K562 (cell line): ENCODE data around the gene MRPL22. TPM values are rescaled to one million over a fixed set of nuclear protein-coding genes. Genes with fewer than 3 reads are reported as not detected.

Source experiments
- ATAC-seq: fragments of 200-7000 bp; cut with Tn5 transposase; 3 replicates; pipeline ENCODE4 v1.9.1; 2020; ENCODE audit warnings: moderate library complexity
- BruUV-seq: library from RNA; stranded (reverse); fragments of 400-500 nt; replicated peaks from 2 replicates; lab custom pipeline; 2021; lab: Mats Ljungman, UMichigan
- CTCF ChIA-PET: fragments of 300-600 bp; formaldehyde crosslinking; extraction: SDS; loops from one replicate; lab custom pipeline; 2021; ENCODE audit warnings: low intra/inter-chr PET ratio; lab: Yijun Ruan, JAX
- POLR2A ChIA-PET: fragments of 300-600, 350-650 bp; sonication (Branson Sonifier 250); formaldehyde crosslinking; extraction: SDS; loops from one replicate; lab custom pipeline; 2021; ENCODE audit warnings: antibody characterized with exemption, inconsistent platforms; lab: Yijun Ruan, JAX
- DNase-seq, 4 experiments: peaks; one replicate each; pipeline versions ENCODE4 v3.0.0 to v3.0.0-alpha.2; 2011 to 2018; ENCODE audit warnings: low spot score in 3 of 4, mixed read lengths in 3 of 4; ENCODE audit errors: extremely low read depth in 1 of 4
- FAIRE-seq: peaks from 2 replicates; lab custom pipeline; 2011; peaks lifted over from hg19 to GRCh38; lab: Jason Lieb, UNC
- H2AFZ ChIP-seq: 2 replicates; pipeline ENCODE4 v1.6.0; 2011; ENCODE audit warnings: low read depth, low read length, control low read depth, inconsistent platforms
- H3K27ac ChIP-seq: fragments of 200-600 bp; 3 replicates; pipeline ENCODE4 v1.8.0; 2011; ENCODE audit warnings: low read depth, mild to moderate bottlenecking, control low read depth, inconsistent platforms, low read length, moderate library complexity, mixed read lengths; ENCODE audit errors: extremely low read depth
- H3K27me3 ChIP-seq, 2 experiments: fragments of 300-600 bp in 1 of 2; 2 replicates in 1 of 2; 3 replicates in 1 of 2; pipeline versions ENCODE4 v1.6.0 to v1.8.0; 2011; ENCODE audit warnings: inconsistent platforms in 2 of 2, low read length in 2 of 2, mild to moderate bottlenecking in 1 of 2, mixed read lengths in 1 of 2, moderate library complexity in 1 of 2; ENCODE audit not compliant: control insufficient read depth in 2 of 2, insufficient read depth in 2 of 2
- H3K36me3 ChIP-seq: fragments of 300-600 bp; 3 replicates; pipeline ENCODE4 v1.8.0; 2011; ENCODE audit warnings: mild to moderate bottlenecking, low read length, inconsistent platforms; ENCODE audit not compliant: control insufficient read depth, insufficient read depth
- H3K4me1 ChIP-seq, 2 experiments: fragments of 200-600 bp in 1 of 2; replicated peaks in 1 of 2; 2 replicates in 1 of 2; 3 replicates in 1 of 2; pipeline versions ENCODE4 v1.5.1 to v1.8.0; 2011; ENCODE audit warnings: inconsistent platforms in 2 of 2, low read length in 2 of 2, mild to moderate bottlenecking in 1 of 2, mixed read lengths in 1 of 2, moderate library complexity in 1 of 2; ENCODE audit not compliant: control insufficient read depth in 2 of 2, insufficient read depth in 2 of 2
- H3K4me2 ChIP-seq: 2 replicates; pipeline ENCODE4 v1.6.1; 2011; ENCODE audit warnings: low read length, control low read depth, inconsistent platforms, mixed read lengths; ENCODE audit not compliant: insufficient read depth
- H3K4me3 ChIP-seq: fragments of 200-600 bp; sonication (generic), shearing (Covaris generic); 2 replicates; pipeline ENCODE4 v1.5.1; 2016; ENCODE audit warnings: control low read depth, inconsistent platforms
- H3K79me2 ChIP-seq: fragments of 200-600 bp; 3 replicates; pipeline ENCODE4 v1.8.0; 2011; ENCODE audit warnings: low read length, inconsistent platforms; ENCODE audit not compliant: control insufficient read depth, insufficient read depth
- H3K9ac ChIP-seq, 2 experiments: 2 replicates each; pipeline versions ENCODE4 v1.6.0 to v1.6.1; 2011; ENCODE audit warnings: low read depth in 2 of 2, low read length in 2 of 2, control low read depth in 1 of 2, inconsistent platforms in 1 of 2, mild to moderate bottlenecking in 1 of 2, mixed read lengths in 1 of 2; ENCODE audit not compliant: insufficient read depth in 1 of 2
- H3K9me1 ChIP-seq: one replicate; pipeline ENCODE4 v1.6.0; 2011; ENCODE audit warnings: inconsistent platforms, mild to moderate bottlenecking, low read length, moderate library complexity; ENCODE audit not compliant: control insufficient read depth, insufficient read depth
- H3K9me3 ChIP-seq: replicated peaks from 2 replicates; pipeline ENCODE4 v1.5.1; 2011; ENCODE audit warnings: low read depth, low read length, inconsistent platforms; ENCODE audit not compliant: control insufficient read depth, insufficient read depth
- H4K20me1 ChIP-seq: replicated peaks from 2 replicates; pipeline ENCODE4 v1.6.1; 2011; ENCODE audit warnings: low read length, inconsistent platforms, mixed read lengths; ENCODE audit not compliant: control insufficient read depth, insufficient read depth
- C11orf30 ChIP-seq: fragments of 450-650 bp; IDR thresholded peaks from 2 replicates; pipeline ENCODE4 v1.6.1; 2016; ENCODE audit warnings: low read depth, mild to moderate bottlenecking
- CBX1 ChIP-seq: sonication (generic); IDR thresholded peaks from 2 replicates; pipeline ENCODE4 v1.6.1; 2016; ENCODE audit warnings: antibody characterized with exemption, low read depth, mild to moderate bottlenecking
- FOS ChIP-seq: IDR thresholded peaks from 3 replicates; pipeline ENCODE4 v1.6.1; 2011; ENCODE audit not compliant: insufficient read length; ENCODE audit errors: extremely low read depth
- FOXA3 ChIP-seq, 2 experiments: fragments of 450-650 bp in 1 of 2; sonication (generic) in 1 of 2; formaldehyde crosslinking; IDR thresholded peaks in 1 of 2; conservative IDR thresholded peaks in 1 of 2; 2 replicates each; pipeline versions ENCODE4 v1.4.0 to v1.8.0; 2020 to 2022; ENCODE audit warnings: mild to moderate bottlenecking in 2 of 2, missing genetic modification reagents in 1 of 2
- GATA2 ChIP-seq: sonication (generic); formaldehyde crosslinking; IDR thresholded peaks from 2 replicates; pipeline ENCODE4 v1.4.0; 2020; ENCODE audit warnings: mild to moderate bottlenecking, missing genetic modification reagents
- MAFF ChIP-seq: IDR thresholded peaks from 2 replicates; pipeline ENCODE4 v1.6.1; 2012; ENCODE audit warnings: low read length, improper control_type of control experiment
- MAFG ChIP-seq: fragments of 450-650 bp; conservative IDR thresholded peaks from 2 replicates; pipeline ENCODE4 v1.6.1; 2016; ENCODE audit warnings: missing genetic modification characterization, missing compliant biosample characterization
- NFE2 ChIP-seq: IDR thresholded peaks from 2 replicates; pipeline ENCODE4 v1.6.1; 2014; ENCODE audit warnings: antibody characterized with exemption, low read depth
- NFE2L1 ChIP-seq: fragments of 450-650 bp; IDR thresholded peaks from 2 replicates; pipeline ENCODE4 v1.6.1; 2016; ENCODE audit warnings: missing genetic modification characterization, low read depth, mild to moderate bottlenecking, missing compliant biosample characterization, moderate library complexity, borderline replicate concordance
- PHF21A ChIP-seq: fragments of 450-650 bp; IDR thresholded peaks from 2 replicates; pipeline ENCODE4 v1.6.1; 2017; ENCODE audit warnings: low read depth, borderline replicate concordance
- PTBP1 ChIP-seq: fragments of 200-400 bp; formaldehyde crosslinking; IDR thresholded peaks from 2 replicates; pipeline ENCODE4 v1.6.1; 2017; ENCODE audit warnings: low read depth, low read length
- SMAD3 ChIP-seq: fragments of 450-650 bp; formaldehyde crosslinking; conservative IDR thresholded peaks from 2 replicates; pipeline ENCODE4 v1.4.0; 2020; ENCODE audit warnings: mild to moderate bottlenecking
- SREBF1 ChIP-seq: fragments of 150-350 bp; IDR thresholded peaks from 2 replicates; pipeline ENCODE4 v1.6.1; 2014; ENCODE audit warnings: antibody characterized with exemption, low read depth, low read length, borderline replicate concordance
- TGIF2 ChIP-seq: sonication (generic); formaldehyde crosslinking; IDR thresholded peaks from 2 replicates; pipeline ENCODE4 v1.8.1; 2022; ENCODE audit warnings: mild to moderate bottlenecking, missing genetic modification reagents, moderate library complexity
- ZNF3 ChIP-seq: fragments of 250-450 bp; sonication (Bioruptor Pico); IDR thresholded peaks from 2 replicates; pipeline ENCODE4 v1.5.0; 2021; ENCODE audit warnings: mild to moderate bottlenecking, moderate library complexity
- ZNF316 ChIP-seq: fragments of 450-650 bp; IDR thresholded peaks from 2 replicates; pipeline ENCODE4 v1.6.1; 2016
- ZNF696 ChIP-seq: fragments of 250-450 bp; sonication (Bioruptor Pico); conservative IDR thresholded peaks from 2 replicates; pipeline ENCODE4 v1.4.0; 2020; ENCODE audit warnings: mild to moderate bottlenecking, moderate library complexity
- ZSCAN29 ChIP-seq: fragments of 450-650 bp; IDR thresholded peaks from 2 replicates; pipeline ENCODE4 v1.6.1; 2017
- WGBS: fragments of 100-300 bp; shearing (Covaris generic); methylation state at CpG from one replicate; pipeline ENCODE4 v1.1.6; 2016; ENCODE audit warnings: low coverage, mixed read lengths; ENCODE audit not compliant: insufficient coverage; ENCODE audit errors: missing lambda C conversion rate; 5-methylcytosine and 5-hydroxymethylcytosine counted together
- in situ Hi-C: fragments of 300-500 bp; cut with MboI; formaldehyde crosslinking; loops from 4 replicates; pipeline ENCODE4 v1.15.0; 2018; ENCODE audit warnings: inconsistent platforms, mixed read lengths
- intact Hi-C: fragments of 100-400 bp; cut with micrococcal nuclease; formaldehyde crosslinking; loops from 2 replicates; pipeline ENCODE4 v1.14.2; 2022
- polyA plus RNA-seq, 8 experiments: library from polyadenylated mRNA; depleted of rRNA in 4 of 8; stranded (reverse) in 5 of 8; unstranded in 3 of 8; fragments of >200 nt; fragmentation: Nextera tagmentation in 2 of 8; fragmentation: Illumina TruSeq in 1 of 8; extraction: Ambion mirVana in 2 of 8; extraction: Trizol in 1 of 8; gene quantifications; 2 replicates each; pipeline versions ENCODE4 v1.2.1 to v1.2.3, GENCODE V29; 2011 to 2014; ENCODE audit warnings: inconsistent platforms in 1 of 8, missing spikeins in 1 of 8
- total RNA-seq, 7 experiments: library from RNA; depleted of rRNA in 6 of 7; stranded (reverse); fragments of >200 nt in 6 of 7; fragmentation: Illumina TruSeq in 2 of 7; extraction: Trizol in 2 of 7; gene quantifications; 2 replicates each; pipeline versions ENCODE4 v1.2.1 to v1.2.3, GENCODE V29; 2011 to 2021; ENCODE audit warnings: low replicate concordance in 1 of 7
- TF ChIP-seq, protein P1 (sequence below): sonication (generic); formaldehyde crosslinking; IDR thresholded peaks from 2 replicates; pipeline ENCODE4 v1.4.0; 2020; ENCODE audit warnings: mild to moderate bottlenecking, missing genetic modification reagents
- TF ChIP-seq, protein P2 (sequence below): IDR thresholded peaks from 2 replicates; pipeline ENCODE4 v1.6.1; 2012; ENCODE audit warnings: low read depth, low read length, improper control_type of control experiment, borderline replicate concordance
- TF ChIP-seq, protein P3 (sequence below): fragments of 250-450 bp; sonication (Bioruptor Pico); IDR thresholded peaks from 2 replicates; pipeline ENCODE4 v1.8.0; 2022; ENCODE audit warnings: inconsistent platforms

Gene MRPL22
- total and polyA plus RNA-seq, 9 of the 15 experiments (the other 6 are each of a cell fraction or from before 2014, with no cell fraction given), result 41.1 to 424 (median 102) TPM

DNA sequence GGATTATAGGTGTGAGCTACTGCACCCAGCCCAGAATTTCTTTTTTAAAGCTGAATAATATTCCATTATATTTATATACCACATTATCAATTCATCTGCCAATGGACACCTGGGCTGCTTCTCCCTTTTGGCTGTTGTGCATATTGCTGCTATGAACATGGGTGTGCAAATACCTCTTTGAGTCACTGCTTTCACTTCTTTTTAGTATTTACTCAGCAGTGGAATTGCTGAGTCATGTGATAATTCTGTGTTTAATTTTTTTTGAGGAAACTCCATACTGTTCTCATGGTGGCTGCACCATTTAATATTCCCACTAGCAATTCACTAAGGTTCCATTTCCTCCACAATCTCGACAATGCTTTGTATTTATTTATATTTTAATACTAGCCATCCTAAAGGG is 36.5 kb downstream of the MRPL22 start:
- Histone ChIP-seq H3K4me3 (no peak overlapping the region), H2AFZ (no peak overlapping the region), H3K9me3 (no peaks in the 10 kb centered on the region), H3K27me3 (peaks cover 0 to 7% of the 10 kb centered on the region in 2 experiments; a peak in 2 of 5 replicates), H4K20me1 (no peaks in the 10 kb centered on the region), H3K79me2 (no peaks in the 10 kb centered on the region), H3K27ac (no peak overlapping the region), H3K9ac (no peak overlapping the region), H3K36me3 (no peaks in the 10 kb centered on the region), H3K4me2 (no peak overlapping the region), H3K9me1 (no peaks in the 10 kb centered on the region), H3K4me1 (no peaks in the 10 kb centered on the region)
- intact Hi-C loops, result no loop called here
- POLR2A ChIA-PET, result no interaction called here
- CTCF ChIA-PET, result no interaction called here
- no TSS peak for BruUV-seq
- peak; percentile 38; the same call in 1 of the 3 replicates for ATAC-seq
- no peak for FAIRE-seq
- 12% methylated on average over 1 of the region's 1 CpG for WGBS
- no peak for DNase-seq
- in situ Hi-C loops, result no loop called here
- TF ChIP-seq SREBF1 (no peak), ZNF696 (no peak), FOXA3 (CRISPR knock-in tag; conservative IDR thresholded peaks at IDR 0.05 in 1 of 2, IDR thresholded peaks at IDR 0.05 in 1 of 2) (peak in 1 of 2 experiments; percentile 44; a peak in 2 of 4 replicates), NFE2 (peak; percentile 82), FOS (no peak), NFE2L1 (tag) (peak; percentile 78; the same call in 1 of the 2 replicates), C11orf30 (peak; percentile 96), ZSCAN29 (no peak), CBX1 (no peak), ZNF316 (peak; percentile 98), PTBP1 (no peak), SMAD3 (no peak), ZNF3 (CRISPR knock-in tag) (no peak), PHF21A (no peak), MAFF (peak; percentile 95), GATA2 (CRISPR knock-in tag) (no peak), TGIF2 (CRISPR knock-in tag) (no peak), MAFG (tag) (peak; percentile 95)
- TF ChIP-seq, protein P1, sequence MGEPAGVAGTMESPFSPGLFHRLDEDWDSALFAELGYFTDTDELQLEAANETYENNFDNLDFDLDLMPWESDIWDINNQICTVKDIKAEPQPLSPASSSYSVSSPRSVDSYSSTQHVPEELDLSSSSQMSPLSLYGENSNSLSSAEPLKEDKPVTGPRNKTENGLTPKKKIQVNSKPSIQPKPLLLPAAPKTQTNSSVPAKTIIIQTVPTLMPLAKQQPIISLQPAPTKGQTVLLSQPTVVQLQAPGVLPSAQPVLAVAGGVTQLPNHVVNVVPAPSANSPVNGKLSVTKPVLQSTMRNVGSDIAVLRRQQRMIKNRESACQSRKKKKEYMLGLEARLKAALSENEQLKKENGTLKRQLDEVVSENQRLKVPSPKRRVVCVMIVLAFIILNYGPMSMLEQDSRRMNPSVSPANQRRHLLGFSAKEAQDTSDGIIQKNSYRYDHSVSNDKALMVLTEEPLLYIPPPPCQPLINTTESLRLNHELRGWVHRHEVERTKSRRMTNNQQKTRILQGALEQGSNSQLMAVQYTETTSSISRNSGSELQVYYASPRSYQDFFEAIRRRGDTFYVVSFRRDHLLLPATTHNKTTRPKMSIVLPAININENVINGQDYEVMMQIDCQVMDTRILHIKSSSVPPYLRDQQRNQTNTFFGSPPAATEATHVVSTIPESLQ (CRISPR knock-in tag), result no peak
- TF ChIP-seq, protein P2, sequence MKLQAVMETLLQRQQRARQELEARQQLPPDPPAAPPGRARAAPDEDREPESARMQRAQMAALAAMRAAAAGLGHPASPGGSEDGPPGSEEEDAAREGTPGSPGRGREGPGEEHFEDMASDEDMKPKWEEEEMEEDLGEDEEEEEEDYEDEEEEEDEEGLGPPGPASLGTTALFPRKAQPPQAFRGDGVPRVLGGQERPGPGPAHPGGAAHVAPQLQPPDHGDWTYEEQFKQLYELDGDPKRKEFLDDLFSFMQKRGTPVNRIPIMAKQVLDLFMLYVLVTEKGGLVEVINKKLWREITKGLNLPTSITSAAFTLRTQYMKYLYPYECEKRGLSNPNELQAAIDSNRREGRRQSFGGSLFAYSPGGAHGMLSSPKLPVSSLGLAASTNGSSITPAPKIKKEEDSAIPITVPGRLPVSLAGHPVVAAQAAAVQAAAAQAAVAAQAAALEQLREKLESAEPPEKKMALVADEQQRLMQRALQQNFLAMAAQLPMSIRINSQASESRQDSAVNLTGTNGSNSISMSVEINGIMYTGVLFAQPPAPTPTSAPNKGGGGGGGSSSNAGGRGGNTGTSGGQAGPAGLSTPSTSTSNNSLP, result no peak
- TF ChIP-seq, protein P3, sequence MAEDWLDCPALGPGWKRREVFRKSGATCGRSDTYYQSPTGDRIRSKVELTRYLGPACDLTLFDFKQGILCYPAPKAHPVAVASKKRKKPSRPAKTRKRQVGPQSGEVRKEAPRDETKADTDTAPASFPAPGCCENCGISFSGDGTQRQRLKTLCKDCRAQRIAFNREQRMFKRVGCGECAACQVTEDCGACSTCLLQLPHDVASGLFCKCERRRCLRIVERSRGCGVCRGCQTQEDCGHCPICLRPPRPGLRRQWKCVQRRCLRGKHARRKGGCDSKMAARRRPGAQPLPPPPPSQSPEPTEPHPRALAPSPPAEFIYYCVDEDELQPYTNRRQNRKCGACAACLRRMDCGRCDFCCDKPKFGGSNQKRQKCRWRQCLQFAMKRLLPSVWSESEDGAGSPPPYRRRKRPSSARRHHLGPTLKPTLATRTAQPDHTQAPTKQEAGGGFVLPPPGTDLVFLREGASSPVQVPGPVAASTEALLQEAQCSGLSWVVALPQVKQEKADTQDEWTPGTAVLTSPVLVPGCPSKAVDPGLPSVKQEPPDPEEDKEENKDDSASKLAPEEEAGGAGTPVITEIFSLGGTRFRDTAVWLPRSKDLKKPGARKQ (CRISPR knock-in tag), result no peak
